T-helper 2 cell treated with Interferon-gamma antibody and Interleukin-4, amounts not matched to agents 100 ng/mL and 5 ng/mL, for 36 hours (primary cell): Measurements from ENCODE around the gene FLYWCH1. TPM values are rescaled to one million over a fixed set of nuclear protein-coding genes. Genes with fewer than 3 reads are reported as not detected.

Experiments used
- total RNA-seq: library from RNA; stranded (reverse); gene quantifications from 2 replicates; pipeline ENCODE4 v1.2.3, GENCODE V29; 2022

Gene FLYWCH1
- total RNA-seq, 1 donor from 2014 or later: 67.3 TPM

Other genes starting within 250 kb of the FLYWCH1 start
- 33.9 and 37.2 TPM in 2 replicates for gene KCTD5, start 229.4 kb upstream of the FLYWCH1 start, total RNA-seq
- gene PRSS27, start 191.7 kb upstream of the FLYWCH1 start, total RNA-seq: 1.0 and 1.2 TPM in 2 replicates
- gene SRRM2, start 159.3 kb upstream of the FLYWCH1 start, total RNA-seq: 559 and 595 TPM in 2 replicates
- gene ELOB, start 134.7 kb upstream of the FLYWCH1 start, total RNA-seq: 232 TPM in 2 replicates
- not detected in 2 replicates for gene PRSS33, start 124.4 kb upstream of the FLYWCH1 start, total RNA-seq
- gene PRSS41, start 113.5 kb upstream of the FLYWCH1 start, total RNA-seq: not detected in 2 replicates
- gene PRSS21, start 94.7 kb upstream of the FLYWCH1 start, total RNA-seq: 5.7 and 6.6 TPM in 2 replicates
- gene ZG16B, start 81.6 kb upstream of the FLYWCH1 start, total RNA-seq: 6.5 and 8.0 TPM in 2 replicates
- gene PRSS22, start 53.8 kb upstream of the FLYWCH1 start, total RNA-seq: not detected in 2 replicates
- gene FLYWCH2, start 28.7 kb upstream of the FLYWCH1 start, total RNA-seq: 20.0 and 23.6 TPM in 2 replicates
- gene KREMEN2, start 52.3 kb downstream of the FLYWCH1 start, total RNA-seq: not detected in 2 replicates
- 43.0 and 49.9 TPM in 2 replicates for gene PAQR4, start 57.4 kb downstream of the FLYWCH1 start, total RNA-seq
- gene PKMYT1, start 68.5 kb downstream of the FLYWCH1 start, total RNA-seq: 124 and 125 TPM in 2 replicates
- 0.43 and 0.77 TPM in 2 replicates for gene CLDN9, start 101.0 kb downstream of the FLYWCH1 start, total RNA-seq
- gene CLDN6, start 106.3 kb downstream of the FLYWCH1 start, total RNA-seq: not detected in 2 replicates
- 4.8 and 5.7 TPM in 2 replicates for gene TNFRSF12A, start 108.4 kb downstream of the FLYWCH1 start, total RNA-seq
- 29.2 and 31.2 TPM in 2 replicates for gene HCFC1R1, start 112.0 kb downstream of the FLYWCH1 start, total RNA-seq
- gene THOC6, start 112.1 kb downstream of the FLYWCH1 start, total RNA-seq: 64.3 and 65.9 TPM in 2 replicates
- gene BICDL2, start 125.0 kb downstream of the FLYWCH1 start, total RNA-seq: 0.20 and 0.23 TPM in 2 replicates
- 71.1 and 75.1 TPM in 2 replicates for gene MMP25, start 134.6 kb downstream of the FLYWCH1 start, total RNA-seq
- gene IL32, start 153.7 kb downstream of the FLYWCH1 start, total RNA-seq: 3,664 and 3,681 TPM in 2 replicates
- gene ZSCAN10, start 187.4 kb downstream of the FLYWCH1 start, total RNA-seq: 0.11 and 0.30 TPM in 2 replicates
- gene ZNF205, start 200.7 kb downstream of the FLYWCH1 start, total RNA-seq: 0.23 TPM in 1 of 2 replicates, not detected in the other
- 10.8 and 11.0 TPM in 2 replicates for gene ZNF213, start 223.1 kb downstream of the FLYWCH1 start, total RNA-seq